Body of pancreas (tissue), 4 donors: ENCODE measurements around the gene FCGBP.

ENCODE experiments used
- POLR2A ChIP-seq, 3 donors: fragments of 450-650 bp; IDR thresholded peaks; one replicate each; pipeline ENCODE4 v1.6.1; 2016; ENCODE audit warnings: antibody characterized with exemption in 3 of 3, mild to moderate bottlenecking in 2 of 3
- TF ChIP-seq, protein P1 (sequence below), 7 experiments: fragments of 450-650 bp in 4 of 7; fragments of 200-600 bp in 3 of 7; sonication (generic) in 3 of 7; IDR thresholded peaks; one replicate each; pipeline ENCODE4 v1.5.1; 2016 to 2019; ENCODE audit warnings: antibody characterized with exemption in 7 of 7

DNA sequence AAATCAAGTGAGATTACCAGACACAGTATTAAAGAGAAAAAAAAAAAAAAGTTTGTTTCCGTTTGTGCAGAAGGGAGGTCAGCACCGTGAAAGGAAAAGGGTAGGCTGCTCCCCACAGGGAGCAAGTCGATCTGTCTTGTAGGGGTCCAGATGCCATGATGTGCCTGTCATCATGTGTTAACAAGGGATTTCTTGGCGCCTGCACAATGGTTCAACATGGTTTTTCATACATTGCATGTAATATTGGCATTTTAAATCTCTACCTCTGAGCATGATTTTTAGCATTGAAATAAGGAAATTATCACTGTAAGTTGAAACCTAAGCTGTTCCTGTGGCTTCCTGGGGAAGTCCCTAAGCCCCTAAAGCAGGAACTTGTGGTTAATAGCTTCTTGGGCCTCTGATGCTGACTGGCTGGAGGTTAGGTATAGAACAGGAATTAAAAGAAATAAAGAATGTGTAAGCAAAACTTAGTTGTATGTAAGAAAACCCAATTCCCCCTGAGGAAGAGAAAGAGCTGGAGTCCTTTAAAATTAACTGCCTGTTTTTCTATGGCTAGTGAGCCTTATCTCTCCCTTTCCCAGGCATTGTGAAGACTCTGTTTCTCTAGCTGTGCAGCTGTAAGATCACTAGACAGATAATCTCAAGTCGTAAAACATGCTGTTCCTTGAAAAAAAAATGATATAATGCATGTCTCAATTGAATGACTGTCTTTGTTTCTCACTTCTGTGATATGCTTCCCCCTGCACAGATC, 7.4 kb upstream of the FCGBP start:
- TF ChIP-seq, protein P1, sequence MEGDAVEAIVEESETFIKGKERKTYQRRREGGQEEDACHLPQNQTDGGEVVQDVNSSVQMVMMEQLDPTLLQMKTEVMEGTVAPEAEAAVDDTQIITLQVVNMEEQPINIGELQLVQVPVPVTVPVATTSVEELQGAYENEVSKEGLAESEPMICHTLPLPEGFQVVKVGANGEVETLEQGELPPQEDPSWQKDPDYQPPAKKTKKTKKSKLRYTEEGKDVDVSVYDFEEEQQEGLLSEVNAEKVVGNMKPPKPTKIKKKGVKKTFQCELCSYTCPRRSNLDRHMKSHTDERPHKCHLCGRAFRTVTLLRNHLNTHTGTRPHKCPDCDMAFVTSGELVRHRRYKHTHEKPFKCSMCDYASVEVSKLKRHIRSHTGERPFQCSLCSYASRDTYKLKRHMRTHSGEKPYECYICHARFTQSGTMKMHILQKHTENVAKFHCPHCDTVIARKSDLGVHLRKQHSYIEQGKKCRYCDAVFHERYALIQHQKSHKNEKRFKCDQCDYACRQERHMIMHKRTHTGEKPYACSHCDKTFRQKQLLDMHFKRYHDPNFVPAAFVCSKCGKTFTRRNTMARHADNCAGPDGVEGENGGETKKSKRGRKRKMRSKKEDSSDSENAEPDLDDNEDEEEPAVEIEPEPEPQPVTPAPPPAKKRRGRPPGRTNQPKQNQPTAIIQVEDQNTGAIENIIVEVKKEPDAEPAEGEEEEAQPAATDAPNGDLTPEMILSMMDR (IDR thresholded peaks at IDR 0.05) = no peak
- no peak for TF ChIP-seq POLR2A (IDR thresholded peaks at IDR 0.05)
